ENCODE data around the gene TULP4.

Gene TULP4

DNA sequence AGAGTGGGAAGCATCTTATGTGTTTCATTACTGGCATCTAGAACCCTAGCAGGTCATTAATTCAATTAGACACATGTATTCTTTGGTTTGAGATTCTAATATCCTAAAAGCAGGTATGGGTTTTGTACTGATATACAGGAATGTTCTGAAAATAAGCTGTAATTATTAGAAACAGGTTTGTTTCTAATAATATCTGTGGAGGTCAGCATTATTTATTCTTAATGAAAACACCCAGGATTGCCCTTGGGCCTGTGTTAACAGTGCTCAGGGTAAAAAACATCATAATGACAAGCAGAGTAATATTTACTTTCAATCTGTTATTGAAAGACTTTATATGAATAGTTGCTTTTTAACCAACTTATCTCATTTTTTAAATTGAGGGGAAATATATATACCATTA is 8.0 kb upstream of the TULP4 start:
- in situ Hi-C loops (cut with HindIII; ENCODE audit: low sequenced_read_pairs), result no loop called here
- DNase-seq (ENCODE audit: low read depth), result no peak

DNA sequence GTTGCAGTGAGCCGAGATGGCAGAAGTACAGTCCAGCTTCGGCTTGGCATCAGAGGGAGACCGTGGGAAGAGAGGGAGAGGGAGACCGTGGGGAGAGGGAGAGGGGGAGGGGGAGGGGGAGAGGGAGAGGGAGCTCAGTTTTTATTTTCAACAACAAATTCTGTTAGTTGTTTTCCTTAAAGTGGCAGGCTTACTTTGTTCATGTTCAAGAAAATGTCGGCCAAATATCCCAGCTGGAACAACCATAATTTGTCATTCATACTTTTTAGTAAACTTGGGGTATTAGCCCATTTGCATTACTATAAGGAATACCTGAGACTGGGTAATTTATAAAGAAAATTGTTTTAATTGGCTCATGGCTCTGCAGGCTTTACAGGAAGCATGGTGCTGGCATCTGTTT is 2.5 kb upstream of the TULP4 start:
- TF ChIP-seq, protein P1, sequence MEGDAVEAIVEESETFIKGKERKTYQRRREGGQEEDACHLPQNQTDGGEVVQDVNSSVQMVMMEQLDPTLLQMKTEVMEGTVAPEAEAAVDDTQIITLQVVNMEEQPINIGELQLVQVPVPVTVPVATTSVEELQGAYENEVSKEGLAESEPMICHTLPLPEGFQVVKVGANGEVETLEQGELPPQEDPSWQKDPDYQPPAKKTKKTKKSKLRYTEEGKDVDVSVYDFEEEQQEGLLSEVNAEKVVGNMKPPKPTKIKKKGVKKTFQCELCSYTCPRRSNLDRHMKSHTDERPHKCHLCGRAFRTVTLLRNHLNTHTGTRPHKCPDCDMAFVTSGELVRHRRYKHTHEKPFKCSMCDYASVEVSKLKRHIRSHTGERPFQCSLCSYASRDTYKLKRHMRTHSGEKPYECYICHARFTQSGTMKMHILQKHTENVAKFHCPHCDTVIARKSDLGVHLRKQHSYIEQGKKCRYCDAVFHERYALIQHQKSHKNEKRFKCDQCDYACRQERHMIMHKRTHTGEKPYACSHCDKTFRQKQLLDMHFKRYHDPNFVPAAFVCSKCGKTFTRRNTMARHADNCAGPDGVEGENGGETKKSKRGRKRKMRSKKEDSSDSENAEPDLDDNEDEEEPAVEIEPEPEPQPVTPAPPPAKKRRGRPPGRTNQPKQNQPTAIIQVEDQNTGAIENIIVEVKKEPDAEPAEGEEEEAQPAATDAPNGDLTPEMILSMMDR (IDR thresholded peaks at IDR 0.05; ENCODE audit: low read depth, low read length, missing control alignments), result no peak
- in situ Hi-C loops (cut with HindIII; ENCODE audit: low sequenced_read_pairs), result loop anchor here (10.0 kb wide), 1 partner anchor 125 kb away; no protein-coding TSS in a partner anchor
- H3K4me3 ChIP-seq (ENCODE audit: low read depth, low read length), result no peak overlapping the region
- no peak for DNase-seq (ENCODE audit: low read depth)

More for the DNA sequence above, 8.0 kb upstream of the TULP4 start:
- H3K4me3 ChIP-seq (ENCODE audit: low read depth, low read length), result no peak overlapping the region
- TF ChIP-seq, protein P1 (IDR thresholded peaks at IDR 0.05; ENCODE audit: low read depth, low read length, missing control alignments), result no peak

DNA sequence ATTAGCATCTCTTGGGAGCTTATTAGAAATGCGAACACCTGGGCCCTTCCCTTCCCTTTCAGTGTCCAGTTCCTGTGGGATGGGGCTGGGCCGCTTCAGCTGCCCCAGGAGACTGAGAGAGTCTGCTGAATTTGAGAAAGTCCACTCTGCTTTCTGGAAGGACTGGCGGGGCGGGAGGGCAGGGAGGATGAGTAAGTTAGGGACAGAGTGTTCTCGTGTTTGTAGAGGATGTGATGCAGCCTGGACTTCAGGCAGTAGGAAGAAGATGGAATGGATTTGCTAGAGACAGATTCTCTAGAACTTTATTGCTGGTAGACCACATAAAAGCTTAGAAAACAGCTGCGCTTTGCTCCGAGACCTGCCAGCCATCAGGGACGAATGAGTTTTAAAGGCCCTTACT is 1.1 kb upstream of the TULP4 start:
- no peak for DNase-seq (ENCODE audit: low read depth)
- in situ Hi-C loops (cut with HindIII; ENCODE audit: low sequenced_read_pairs), result loop anchor here (10.0 kb wide), 1 partner anchor 124 kb away; no protein-coding TSS in a partner anchor
- no peak overlapping the region for H3K4me3 ChIP-seq (ENCODE audit: low read depth, low read length)
- TF ChIP-seq, protein P1 (IDR thresholded peaks at IDR 0.05; ENCODE audit: low read depth, low read length, missing control alignments), result no peak

DNA sequence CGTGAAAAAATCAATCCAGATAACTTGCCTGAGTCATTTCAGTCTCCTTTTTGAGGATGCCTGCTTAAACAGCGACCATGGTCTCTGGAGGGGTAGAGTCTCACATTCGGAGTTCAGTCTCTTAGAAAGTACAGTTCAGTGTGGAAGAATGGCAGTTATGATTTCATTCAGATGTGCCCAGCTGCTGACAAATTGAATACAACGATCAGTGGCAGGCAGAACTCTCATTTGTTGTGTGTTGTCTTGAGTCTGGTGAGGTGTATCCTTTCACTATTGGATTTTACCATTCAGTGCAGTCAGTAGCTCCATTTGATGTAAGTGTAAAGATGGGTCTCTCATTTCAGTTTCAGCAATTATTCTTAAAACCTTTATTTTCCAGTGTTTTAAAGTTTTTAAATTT is 639 bp upstream of the TULP4 start:
- TF ChIP-seq, protein P1 (IDR thresholded peaks at IDR 0.05; ENCODE audit: low read depth, low read length, missing control alignments), result no peak
- in situ Hi-C loops (cut with HindIII; ENCODE audit: low sequenced_read_pairs), result loop anchor here (10.0 kb wide), 1 partner anchor 123 kb away; no protein-coding TSS in a partner anchor
- H3K4me3 ChIP-seq (ENCODE audit: low read depth, low read length), result no peak overlapping the region
- DNase-seq (ENCODE audit: low read depth), result no peak

DNA sequence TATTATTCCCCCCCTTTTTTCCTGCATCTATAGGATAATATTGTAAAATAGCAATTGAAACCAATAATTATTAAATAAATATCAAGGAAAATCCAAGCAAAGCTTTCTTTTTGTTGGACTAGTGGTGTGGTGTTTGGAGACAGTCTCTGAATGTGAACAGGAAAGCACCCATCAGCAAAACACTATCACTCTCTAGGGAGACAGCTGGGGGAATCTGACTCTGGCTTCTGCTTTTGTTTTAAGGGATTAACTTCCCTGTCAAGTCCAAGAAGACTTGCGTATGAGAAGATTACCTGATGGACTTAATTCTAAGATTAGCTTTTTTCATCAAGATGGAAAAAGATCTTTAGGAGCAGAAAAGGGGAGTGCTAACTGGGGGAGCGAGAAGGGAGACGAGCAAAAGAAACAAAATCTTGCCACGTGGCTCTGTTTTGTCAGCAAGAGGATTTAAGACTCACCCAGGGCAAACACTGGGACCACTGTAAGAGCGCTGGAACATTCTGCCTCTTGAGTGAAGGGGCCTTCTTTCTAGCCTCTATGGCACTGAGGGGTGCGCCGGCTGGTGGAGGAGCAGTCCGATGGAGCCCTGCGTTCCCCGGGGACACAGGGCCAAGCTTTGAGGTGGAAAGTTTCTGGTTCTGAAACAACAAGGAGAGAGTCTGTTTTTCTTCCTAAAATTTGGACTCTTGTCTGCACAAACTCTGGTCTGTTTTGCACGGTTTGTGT is 570 bp downstream of the TULP4 start:
- TF ChIP-seq, protein P1 (IDR thresholded peaks at IDR 0.05; ENCODE audit: low read depth, low read length, missing control alignments), result no peak
- no peak for DNase-seq (ENCODE audit: low read depth)
- in situ Hi-C loops (cut with HindIII; ENCODE audit: low sequenced_read_pairs), result loop anchor here (10.0 kb wide), 1 partner anchor 122 kb away; no protein-coding TSS in a partner anchor
- no peak overlapping the region for H3K4me3 ChIP-seq (ENCODE audit: low read depth, low read length)

DNA sequence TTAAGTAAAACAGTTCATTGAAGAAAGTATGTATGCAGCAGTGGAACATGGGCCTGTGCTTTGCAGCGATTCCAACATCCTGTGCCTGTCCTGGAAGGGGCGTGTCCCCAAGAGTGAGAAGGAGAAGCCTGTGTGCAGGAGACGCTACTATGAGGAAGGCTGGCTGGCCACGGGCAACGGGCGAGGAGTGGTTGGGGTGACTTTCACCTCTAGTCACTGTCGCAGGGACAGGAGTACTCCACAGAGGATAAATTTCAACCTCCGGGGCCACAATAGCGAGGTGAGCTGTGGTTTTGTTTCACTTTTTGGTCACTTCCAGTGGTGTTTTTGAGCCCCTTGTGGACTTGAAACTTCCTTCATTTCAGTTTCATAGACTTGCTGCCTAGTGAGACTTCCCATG is 1.7 kb downstream of the TULP4 start:
- no peak overlapping the region for H3K4me3 ChIP-seq (ENCODE audit: low read depth, low read length)
- TF ChIP-seq, protein P1 (IDR thresholded peaks at IDR 0.05; ENCODE audit: low read depth, low read length, missing control alignments), result no peak
- in situ Hi-C loops (cut with HindIII; ENCODE audit: low sequenced_read_pairs), result loop anchor here (10.0 kb wide), 1 partner anchor 121 kb away; no protein-coding TSS in a partner anchor
- no peak for DNase-seq (ENCODE audit: low read depth)

Measured in astrocyte of the cerebellum (primary cell).